Breast epithelium (tissue), 4 donors: ENCODE data around the gene FBLN1. TPM values are rescaled to one million over a fixed set of nuclear protein-coding genes. Genes with fewer than 3 reads are reported as not detected.
A peak's percentile ranks its signal among the peaks of the same experiment; 100 is the strongest.

Source experiments
- DNase-seq, 2 donors: peaks; one replicate each; pipeline ENCODE4 v3.0.0-alpha.2; 2019; ENCODE audit warnings: low spot score in 2 of 2
- H3K27ac ChIP-seq, 2 donors: fragments of 200-600 bp; sonication (generic) in 1 of 2; one replicate each; pipeline ENCODE4 v1.5.1; 2016 to 2019; ENCODE audit warnings: mild to moderate bottlenecking in 1 of 2
- H3K27me3 ChIP-seq, 2 donors: fragments of 200-600 bp; sonication (generic) in 1 of 2; one replicate each; pipeline versions ENCODE4 v1.5.1 to v1.6.0; 2017 to 2019; ENCODE audit warnings: control low read depth in 1 of 2, mild to moderate bottlenecking in 1 of 2
- H3K36me3 ChIP-seq: fragments of 200-600 bp; one replicate; pipeline ENCODE4 v1.5.1; 2019
- H3K4me1 ChIP-seq, 2 donors: fragments of 200-600 bp; sonication (generic); one replicate each; pipeline ENCODE4 v1.5.1; 2016 to 2019; ENCODE audit warnings: control low read depth in 1 of 2
- H3K4me3 ChIP-seq, 3 donors: fragments of 200-600 bp; sonication (generic); 1 replicate in 2 of 3; 2 replicates in 1 of 3; pipeline ENCODE4 v1.5.1; 2016 to 2019; ENCODE audit warnings: mild to moderate bottlenecking in 3 of 3, moderate library complexity in 2 of 3
- H3K9me3 ChIP-seq, 2 donors: fragments of 200-600 bp; sonication (generic) in 1 of 2; one replicate each; pipeline ENCODE4 v1.5.1; 2016 to 2019; ENCODE audit warnings: control low read depth in 1 of 2
- CTCF ChIP-seq, 3 donors: fragments of 450-650 bp; IDR thresholded peaks; one replicate each; pipeline ENCODE4 v1.5.1; 2016 to 2017; ENCODE audit warnings: antibody characterized with exemption in 3 of 3, mild to moderate bottlenecking in 3 of 3, moderate library complexity in 3 of 3
- POLR2A ChIP-seq: fragments of 450-650 bp; IDR thresholded peaks from one replicate; pipeline ENCODE4 v1.6.1; 2016; ENCODE audit warnings: antibody characterized with exemption, mild to moderate bottlenecking, moderate library complexity
- POLR2AphosphoS5 ChIP-seq, 3 donors: sonication (generic); formaldehyde crosslinking; IDR thresholded peaks; one replicate each; pipeline ENCODE4 v1.6.1; 2017; ENCODE audit warnings: antibody characterized with exemption in 3 of 3
- intact Hi-C: fragments of 100-400 bp; cut with DNase I; formaldehyde crosslinking; loops from one replicate; pipeline ENCODE4 v1.15.1; 2023; ENCODE audit warnings: low total_unique reads
- total RNA-seq, 3 donors: library from RNA; depleted of rRNA; stranded (reverse); fragments of >200 nt; gene quantifications; one replicate each; pipeline ENCODE4 v1.1.0, GENCODE V29; 2016

FBLN1 gene
- total RNA-seq, 3 donors from 2014 or later, result 115 to 293 (median 267) TPM

GRCh38 chr22:45574069-45574703, 71.5 kb downstream of the FBLN1 start:
- TF ChIP-seq POLR2AphosphoS5 (IDR thresholded peaks at IDR 0.05), result no peak
- TF ChIP-seq CTCF (IDR thresholded peaks at IDR 0.05), result no peak
- TF ChIP-seq POLR2A, result no peak
- intact Hi-C loops, result no loop called here
- no peak overlapping the region for H3K27ac ChIP-seq
- H3K4me3 ChIP-seq, result no peak overlapping the region
- no peaks in the 10 kb centered on the region for H3K36me3 ChIP-seq
- H3K9me3 ChIP-seq, result no peaks in the 10 kb centered on the region
- DNase-seq, result no peak
- H3K27me3 ChIP-seq, result no peaks in the 10 kb centered on the region
- no peaks in the 10 kb centered on the region for H3K4me1 ChIP-seq

GRCh38 chr22:45575173-45575572, 72.5 kb downstream of the FBLN1 start:
- Histone ChIP-seq H3K9me3 (no peaks in the 10 kb centered on the region), H3K27me3 (no peaks in the 10 kb centered on the region), H3K4me1 (no peaks in the 10 kb centered on the region), H3K27ac (no peak overlapping the region), H3K4me3 (no peak overlapping the region), H3K36me3 (no peaks in the 10 kb centered on the region)
- DNase-seq, result no peak
- intact Hi-C loops, result no loop called here
- TF ChIP-seq POLR2A (no peak), CTCF (IDR thresholded peaks at IDR 0.05) (no peak), POLR2AphosphoS5 (IDR thresholded peaks at IDR 0.05) (no peak)

- intact Hi-C loops, result no loop called here
- Histone ChIP-seq H3K9me3 (no peaks in the 10 kb centered on the region), H3K27ac (peak overlapping the region in 1 of 2 donors; percentile 2), H3K4me1 (no peaks in the 10 kb centered on the region), H3K4me3 (no peak overlapping the region), H3K36me3 (no peaks in the 10 kb centered on the region), H3K27me3 (no peaks in the 10 kb centered on the region)
- no peak for DNase-seq
- TF ChIP-seq CTCF (IDR thresholded peaks at IDR 0.05), result no peak
- no peak for TF ChIP-seq POLR2AphosphoS5 (IDR thresholded peaks at IDR 0.05)
- no peak for TF ChIP-seq POLR2A
Observed at GRCh38 chr22:45575607-45576272, 73.1 kb downstream of the FBLN1 start.

- H3K4me3 ChIP-seq, result no peak overlapping the region
- H3K4me1 ChIP-seq, result no peaks in the 10 kb centered on the region
- intact Hi-C loops, result no loop called here
Observed at GRCh38 chr22:45576273-45576625, 73.6 kb downstream of the FBLN1 start.

More at GRCh38 chr22:45576273-45576625, 73.6 kb downstream of the FBLN1 start:
- H3K27me3 ChIP-seq, result no peaks in the 10 kb centered on the region
- DNase-seq, result no peak
- no peaks in the 10 kb centered on the region for H3K9me3 ChIP-seq
- peak overlapping the region in 1 of 2 donors; percentile 2 for H3K27ac ChIP-seq
- H3K36me3 ChIP-seq, result no peaks in the 10 kb centered on the region
- no peak for TF ChIP-seq POLR2A
- TF ChIP-seq POLR2AphosphoS5 (IDR thresholded peaks at IDR 0.05), result no peak
- no peak for TF ChIP-seq CTCF (IDR thresholded peaks at IDR 0.05)
